K562 (cell line): ENCODE measurements around the gene COX10. TPM values are rescaled to one million over a fixed set of nuclear protein-coding genes. Genes with fewer than 3 reads are reported as not detected.

ENCODE experiments used
- ARID3A ChIP-seq: IDR thresholded peaks from 2 replicates; pipeline ENCODE4 v1.6.1; 2012; ENCODE audit warnings: low read depth, low read length, improper control_type of control experiment, borderline replicate concordance
- CCNT2 ChIP-seq: IDR thresholded peaks from 2 replicates; pipeline ENCODE4 v1.6.1; 2011; ENCODE audit warnings: borderline replicate concordance, low read depth, mild to moderate bottlenecking, moderate library complexity, mixed read lengths, low read length; ENCODE audit not compliant: insufficient read length; ENCODE audit errors: extremely low read depth
- CTCF ChIP-seq, 3 experiments: IDR thresholded peaks in 2 of 3; conservative IDR thresholded peaks in 1 of 3; 2 replicates each; pipeline ENCODE4 v1.5.1; 2011 to 2012; ENCODE audit warnings: low read length in 3 of 3, mild to moderate bottlenecking in 3 of 3, control low read depth in 2 of 3, improper control_type of control experiment in 1 of 3, inconsistent platforms in 1 of 3, low read depth in 1 of 3, mixed read lengths in 1 of 3, moderate library complexity in 1 of 3; ENCODE audit not compliant: insufficient read depth in 2 of 3
- ELK1 ChIP-seq: sonication (generic); formaldehyde crosslinking; IDR thresholded peaks from 2 replicates; pipeline ENCODE4 v1.8.1; 2022; ENCODE audit warnings: missing genetic modification reagents
- KDM4B ChIP-seq, 2 experiments: fragments of 450-650 bp in 1 of 2; sonication (generic) in 1 of 2; IDR thresholded peaks; 2 replicates each; pipeline ENCODE4 v1.6.1; 2016 to 2017; ENCODE audit warnings: borderline replicate concordance in 2 of 2, antibody characterized with exemption in 1 of 2, low read depth in 1 of 2, mild to moderate bottlenecking in 1 of 2
- PPARD ChIP-seq: fragments of 250-450 bp; sonication (Bioruptor Pico); IDR thresholded peaks from 2 replicates; pipeline ENCODE4 v1.8.0; 2022; ENCODE audit warnings: inconsistent platforms, mild to moderate bottlenecking, moderate library complexity
- PREB ChIP-seq: sonication (generic); formaldehyde crosslinking; IDR thresholded peaks from 2 replicates; pipeline ENCODE4 v1.8.1; 2023; ENCODE audit warnings: mild to moderate bottlenecking, missing genetic modification reagents
- RBM17 ChIP-seq: fragments of 200-400 bp; formaldehyde crosslinking; IDR thresholded peaks from 2 replicates; pipeline ENCODE4 v1.6.1; 2017; ENCODE audit warnings: low read depth, mild to moderate bottlenecking, low read length, borderline replicate concordance
- ZNF79 ChIP-seq: fragments of 250-450 bp; sonication (Bioruptor Pico); IDR thresholded peaks from 2 replicates; pipeline ENCODE4 v1.4.0; 2020; ENCODE audit warnings: low read depth, mild to moderate bottlenecking, moderate library complexity
- polyA plus RNA-seq, 8 experiments: library from polyadenylated mRNA; depleted of rRNA in 4 of 8; stranded (reverse) in 5 of 8; unstranded in 3 of 8; fragments of >200 nt; fragmentation: Nextera tagmentation in 2 of 8; fragmentation: Illumina TruSeq in 1 of 8; extraction: Ambion mirVana in 2 of 8; extraction: Trizol in 1 of 8; gene quantifications; 2 replicates each; pipeline versions ENCODE4 v1.2.1 to v1.2.3, GENCODE V29; 2011 to 2014; ENCODE audit warnings: inconsistent platforms in 1 of 8, missing spikeins in 1 of 8
- total RNA-seq, 7 experiments: library from RNA; depleted of rRNA in 6 of 7; stranded (reverse); fragments of >200 nt in 6 of 7; fragmentation: Illumina TruSeq in 2 of 7; extraction: Trizol in 2 of 7; gene quantifications; 2 replicates each; pipeline versions ENCODE4 v1.2.1 to v1.2.3, GENCODE V29; 2011 to 2021; ENCODE audit warnings: low replicate concordance in 1 of 7

Gene COX10
- total and polyA plus RNA-seq, 9 of the 15 experiments (the other 6 are each of a cell fraction or from before 2014, with no cell fraction given): 10.3 to 26.4 (median 17.8) TPM

GRCh38 chr17:14203388-14203787 lies 134.1 kb downstream of the COX10 start (continued):
- no peak for TF ChIP-seq KDM4B (IDR thresholded peaks at IDR 0.05; ENCODE audit: borderline replicate concordance in 2 of 2, low read depth in 1 of 2)
- no peak for TF ChIP-seq RBM17
- no peak for TF ChIP-seq PPARD
- TF ChIP-seq ARID3A: 0 out of 2 replicates have a peak, but pooled peaks have one; percentile 27
- TF ChIP-seq ELK1 (CRISPR knock-in tag): no peak
- no peak for TF ChIP-seq PREB
- TF ChIP-seq CCNT2: no peak
- TF ChIP-seq ZNF79: no peak
- TF ChIP-seq CTCF (IDR thresholded peaks at IDR 0.05 in 2 of 3, conservative IDR thresholded peaks at IDR 0.05 in 1 of 3; ENCODE audit: insufficient read depth in 2 of 3, low read depth in 1 of 3, low read length in 3 of 3): peak in 2 of 3 experiments; percentile 50 to 57; a peak in 4 of 6 replicates
